HPDE6-E6E7 (cell line): Measurements from ENCODE around the gene LRRC28.
"Not testable (repeated sequence)": the region's sequence is repeated elsewhere in the genome, so short reads cannot be mapped to it uniquely, and the experiment has no call there.

Experiments used
- DNase-seq: peaks from one replicate; pipeline ENCODE4 v3.0.0; 2011; ENCODE audit warnings: missing footprints; ENCODE audit errors: extremely low spot score

LRRC28 gene

DNA sequence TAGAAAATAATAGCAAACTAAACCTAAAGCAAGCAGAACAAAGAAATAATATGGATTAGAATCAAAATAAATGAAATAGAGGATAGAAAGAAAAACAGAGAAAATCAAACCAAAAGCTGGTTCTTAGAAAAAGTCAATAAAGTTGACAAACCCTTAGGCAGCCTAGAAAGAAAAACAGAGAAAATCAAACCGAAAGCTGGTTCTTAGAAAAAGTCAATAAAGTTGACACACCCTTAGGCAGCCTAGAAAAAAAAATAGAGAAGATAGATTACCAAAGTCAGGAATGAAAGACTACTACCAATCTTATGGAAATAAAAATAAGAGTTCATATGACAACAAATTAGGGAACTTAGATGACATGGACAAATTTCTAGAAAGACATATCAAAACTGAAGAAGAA lies 142.4 kb downstream of the LRRC28 start:
- no peak for DNase-seq

DNA sequence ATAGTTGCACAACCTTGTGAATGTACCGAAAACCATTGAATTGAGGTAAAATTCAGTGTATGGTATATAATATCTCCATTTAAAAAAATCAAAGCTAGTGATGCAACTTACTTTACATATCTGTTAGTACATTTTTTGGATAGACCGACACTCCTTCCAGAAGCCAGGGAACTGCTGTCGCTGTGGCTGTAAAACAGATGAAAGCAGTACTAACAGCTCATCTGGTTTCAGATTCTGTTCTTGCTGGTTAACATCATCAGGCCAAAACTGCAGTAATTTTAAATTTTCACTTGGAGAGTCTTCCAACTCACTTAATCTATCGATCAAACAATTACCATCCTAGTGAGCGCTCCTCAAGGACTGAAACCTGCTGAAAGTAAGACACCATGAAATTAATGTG lies 145.1 kb downstream of the LRRC28 start:
- DNase-seq: no peak

DNA sequence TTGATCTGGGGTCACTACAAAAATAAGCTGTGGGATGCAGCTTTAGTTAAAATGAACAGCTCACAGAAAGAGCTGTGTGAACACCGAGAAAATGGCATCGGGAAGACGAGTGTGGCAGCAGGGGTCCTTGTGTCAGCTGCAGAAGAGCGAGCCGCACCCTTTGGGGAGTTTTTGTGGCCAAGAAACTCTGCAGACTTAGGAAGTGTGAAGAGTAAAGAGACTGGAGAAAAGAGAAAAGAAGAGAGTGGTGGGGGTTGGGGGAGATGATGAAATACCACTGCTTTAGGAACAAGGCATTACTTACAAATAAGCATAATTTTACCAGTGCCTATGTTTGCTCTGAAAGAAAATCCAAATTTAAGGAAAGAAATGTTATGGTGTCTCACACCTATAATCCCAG lies 147.8 kb downstream of the LRRC28 start:
- no peak for DNase-seq

DNA sequence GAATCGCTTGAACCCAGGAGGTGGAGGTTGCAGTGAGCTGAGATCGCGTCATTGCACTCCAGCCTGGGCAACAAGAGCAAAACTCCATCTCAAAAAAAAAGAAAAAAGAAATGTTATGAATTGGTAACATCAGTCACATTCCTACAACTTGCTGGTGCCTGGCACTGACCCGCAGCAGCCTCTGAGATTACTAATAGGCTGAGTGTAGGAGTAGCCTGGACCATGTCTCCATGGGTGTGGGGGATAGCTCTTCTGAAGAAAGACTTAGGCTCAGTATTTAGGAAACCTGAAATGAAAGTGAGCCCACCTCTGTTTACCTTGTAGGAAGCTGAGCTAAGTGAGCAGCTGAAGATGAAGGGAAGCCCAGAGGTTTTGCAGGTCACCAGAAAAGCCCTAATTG lies 148.3 kb downstream of the LRRC28 start:
- DNase-seq: no peak

DNA sequence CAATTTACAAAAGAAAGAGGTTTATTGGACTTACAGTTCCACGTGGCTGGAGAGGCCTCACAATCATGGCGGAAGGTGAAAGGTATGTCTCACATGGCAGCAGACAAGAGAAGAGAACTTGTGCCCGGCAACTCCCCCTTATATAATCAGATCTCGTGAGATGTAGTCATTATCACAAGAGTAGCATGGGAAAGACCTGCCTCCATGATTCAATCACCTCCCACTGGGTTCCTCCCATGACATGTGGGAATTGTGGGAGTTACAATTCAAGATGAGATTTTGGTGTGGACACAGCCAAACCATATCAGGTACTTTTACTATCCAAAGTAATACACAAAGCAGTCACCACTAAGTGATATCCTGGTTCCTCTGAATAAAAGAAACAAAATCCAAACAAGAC lies 149.9 kb downstream of the LRRC28 start:
- DNase-seq: not testable (repeated sequence)

DNA sequence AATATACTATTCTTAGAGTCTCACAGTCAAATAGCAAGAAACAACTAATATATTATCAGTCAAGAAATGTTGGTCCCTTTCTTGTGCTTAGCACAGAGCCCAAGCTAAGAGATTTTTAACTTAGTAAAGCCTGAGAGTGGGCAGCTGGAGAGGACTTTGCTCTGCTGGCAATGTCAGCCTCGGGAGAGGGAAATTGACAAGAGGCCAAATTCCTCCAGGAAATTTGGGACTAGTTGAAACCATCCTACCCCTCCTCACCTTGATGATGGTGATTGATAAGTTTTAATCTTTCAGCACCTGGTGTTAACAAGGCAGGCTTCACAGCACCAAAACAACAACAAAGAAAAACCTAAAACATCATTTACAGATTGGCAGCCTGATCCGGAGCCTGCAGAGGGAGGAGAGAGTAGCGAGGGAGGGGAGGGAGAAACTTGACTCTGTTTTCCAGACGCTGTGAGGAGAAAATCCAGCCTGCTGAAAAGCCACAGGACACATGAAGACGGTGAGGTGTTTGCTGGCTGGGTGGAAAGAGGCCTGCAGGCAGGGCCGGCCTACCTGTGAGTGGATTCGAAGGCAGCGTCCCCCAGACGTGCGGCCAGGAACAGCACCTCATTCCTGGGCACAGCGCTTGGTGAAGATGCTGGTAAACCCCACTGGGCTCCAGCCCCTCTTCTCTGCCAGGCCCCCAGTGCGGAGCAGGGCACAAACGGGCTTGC lies 150.9 kb downstream of the LRRC28 start:
- DNase-seq: no peak

DNA sequence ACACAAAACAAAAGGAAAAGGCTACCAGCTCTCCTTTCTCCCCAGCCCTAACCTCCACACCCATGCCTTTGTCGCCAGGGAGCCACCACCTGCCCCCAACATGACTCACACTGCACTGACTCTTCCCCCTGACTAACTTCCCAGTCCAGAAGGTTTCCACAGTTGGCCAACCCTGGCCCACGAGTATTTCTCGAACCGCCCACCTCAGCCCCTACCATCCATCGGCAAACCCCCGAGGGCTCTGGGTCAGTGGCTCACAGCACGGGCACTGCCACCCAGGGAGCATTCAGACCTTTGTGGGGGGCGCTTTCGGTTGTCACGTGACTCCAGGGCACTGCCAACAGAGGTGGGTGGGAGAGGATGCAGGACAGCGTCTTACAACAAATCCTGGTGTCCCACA lies 152.3 kb downstream of the LRRC28 start:
- DNase-seq: no peak

DNA sequence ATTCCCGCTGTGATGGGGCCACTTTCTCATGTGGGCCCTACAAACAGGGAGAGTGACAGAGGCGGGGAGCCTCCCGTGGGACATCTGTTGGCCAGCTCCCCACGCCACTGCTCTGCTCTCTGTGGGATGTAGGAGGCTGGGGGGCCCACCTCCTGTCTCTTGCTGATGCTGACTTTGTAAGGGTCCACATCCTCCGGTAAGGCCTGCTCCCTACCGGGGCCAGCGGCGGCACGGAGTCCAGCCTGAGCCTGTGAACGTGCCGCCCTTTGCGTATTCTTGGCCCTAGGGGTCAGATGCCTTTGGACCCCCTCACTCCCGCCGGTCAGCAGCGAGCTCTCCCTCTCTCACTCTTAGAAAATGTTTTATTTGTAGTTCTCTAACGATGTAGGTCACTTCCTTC lies 153.2 kb downstream of the LRRC28 start:
- DNase-seq: no peak

DNA sequence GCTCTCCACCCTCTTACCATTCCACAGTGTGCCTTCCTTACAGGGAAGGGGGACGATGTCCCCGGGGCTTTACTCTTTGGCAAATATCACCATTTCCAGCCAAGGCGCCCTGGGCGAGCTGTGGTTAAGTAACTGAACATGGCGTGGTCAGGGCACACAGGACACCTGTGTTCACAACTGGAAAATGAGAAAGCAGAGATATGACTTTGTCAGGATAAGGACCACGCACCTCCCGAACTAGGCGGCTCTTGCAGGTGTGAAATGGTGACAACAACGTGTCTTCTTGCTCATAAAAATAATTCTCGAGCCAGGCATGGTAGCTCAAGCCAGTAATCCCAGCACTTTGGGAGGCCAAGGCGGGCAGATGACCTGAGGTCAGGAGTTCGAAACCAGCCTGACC lies 154.8 kb downstream of the LRRC28 start:
- no peak for DNase-seq

DNA sequence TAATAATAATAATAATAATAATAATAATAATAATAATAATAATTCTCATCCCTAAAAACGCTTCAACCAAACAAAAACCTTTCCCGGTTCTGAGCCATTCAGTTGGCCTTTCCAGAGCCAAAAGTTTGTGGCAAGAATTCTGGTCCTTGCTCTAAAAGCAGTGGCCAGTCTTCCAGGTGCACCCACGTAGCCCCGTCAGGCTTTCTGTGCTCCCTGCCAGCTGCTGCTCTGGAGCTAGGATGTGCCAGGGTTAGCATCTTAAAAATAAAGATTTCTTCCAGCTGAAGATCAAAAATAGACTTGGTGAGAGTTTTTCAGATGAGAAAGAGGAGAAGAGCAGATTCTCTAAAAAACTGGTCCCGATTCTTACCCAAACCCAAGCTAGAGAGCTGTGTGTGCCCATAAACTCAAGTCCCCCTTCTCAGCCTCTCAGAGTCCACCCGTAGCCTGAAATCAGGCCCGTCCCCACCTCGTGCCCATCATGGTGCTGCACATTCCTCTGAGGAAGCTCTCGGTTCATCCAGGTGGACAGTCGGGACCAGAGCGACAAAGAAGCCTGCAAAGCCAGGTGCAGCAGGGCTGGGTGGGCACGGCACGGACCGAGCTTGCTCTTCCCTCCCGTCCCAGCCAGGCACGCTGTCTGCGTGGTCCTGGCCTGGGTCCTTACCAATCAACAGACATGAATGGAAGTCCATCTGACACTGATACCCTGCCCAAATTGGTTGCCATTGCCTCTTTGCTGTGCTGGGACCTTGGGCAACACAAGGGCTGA lies 155.6 kb downstream of the LRRC28 start:
- no peak for DNase-seq

DNA sequence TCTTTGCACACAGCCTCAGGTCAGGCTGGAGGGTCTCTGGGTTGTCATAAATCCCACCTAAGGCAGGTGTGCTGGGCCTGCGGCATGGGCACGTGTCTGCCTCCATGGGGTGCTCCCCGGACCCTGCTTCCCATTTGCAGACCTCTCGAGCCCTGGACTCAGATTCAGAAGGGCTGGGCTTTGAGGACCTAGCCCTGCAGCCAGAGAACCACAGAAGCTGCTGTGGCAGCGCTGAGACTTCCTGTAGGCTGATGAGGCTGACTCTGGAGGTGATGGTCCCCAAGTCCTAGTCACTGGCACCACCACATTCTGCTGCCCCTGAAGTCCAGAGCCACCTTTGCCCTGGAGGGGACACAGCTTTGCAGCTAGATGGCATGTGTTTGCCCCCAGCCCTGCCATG lies 156.4 kb downstream of the LRRC28 start:
- DNase-seq: no peak

DNA sequence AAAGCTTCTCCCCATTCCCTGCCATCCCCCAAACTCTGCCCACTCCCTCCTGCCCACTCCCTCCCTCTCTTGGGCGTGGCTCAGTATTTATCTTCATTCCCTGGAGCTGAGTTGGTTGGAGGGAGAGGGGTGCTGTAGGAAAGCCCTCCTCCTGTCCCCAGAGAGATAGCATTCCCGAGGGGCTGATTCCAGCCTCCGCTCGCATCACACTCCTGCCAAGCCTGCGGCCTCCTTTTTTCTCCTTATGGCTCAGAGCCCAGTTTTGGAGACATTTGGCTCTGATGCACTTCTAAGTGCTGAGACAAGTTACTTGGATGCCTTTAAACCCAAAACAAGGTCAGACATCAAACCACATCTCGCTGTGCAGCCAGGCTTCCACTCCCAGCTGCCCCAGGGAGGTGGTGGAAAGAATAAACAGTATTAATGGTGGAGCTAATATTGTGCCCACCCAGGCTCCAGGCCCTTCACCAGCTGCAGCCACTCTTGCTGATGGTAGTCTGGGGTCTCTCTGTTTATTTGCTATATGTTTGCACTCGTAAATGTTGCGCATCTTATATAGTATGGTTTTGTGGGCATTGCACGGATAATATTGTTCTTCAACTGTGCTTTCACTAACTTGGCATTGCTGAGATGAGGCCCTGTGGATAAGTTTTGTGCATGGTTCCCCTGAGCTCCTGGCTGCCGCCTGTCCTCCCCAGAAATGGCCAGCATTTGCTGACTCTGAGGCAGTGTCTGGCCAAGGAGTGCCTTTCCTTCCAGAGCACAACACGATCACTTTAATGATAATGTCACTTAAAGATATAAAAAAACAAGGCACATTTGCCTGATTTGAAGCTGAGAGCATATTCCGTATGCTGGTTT lies 157.2 kb downstream of the LRRC28 start:
- no peak for DNase-seq

DNA sequence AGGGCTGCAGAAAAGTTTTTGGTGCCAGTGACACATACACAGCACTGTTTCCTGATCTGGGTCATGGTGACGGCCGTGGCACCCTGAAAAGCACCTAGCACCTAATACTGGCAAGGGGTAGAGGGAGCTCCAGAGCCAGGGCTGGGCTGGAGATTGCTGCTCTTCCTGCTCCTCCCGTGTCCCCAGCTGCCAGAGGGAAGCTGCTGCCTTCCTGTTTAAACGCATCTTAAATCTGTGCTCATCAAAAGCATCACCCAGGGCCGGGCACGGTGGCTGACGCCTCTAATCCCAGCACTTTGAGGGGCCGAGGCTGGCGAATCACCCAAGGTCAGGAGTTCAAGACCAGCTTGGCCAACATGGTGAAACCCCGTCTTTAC lies 157.8 kb downstream of the LRRC28 start:
- DNase-seq: peak; percentile 93

DNA sequence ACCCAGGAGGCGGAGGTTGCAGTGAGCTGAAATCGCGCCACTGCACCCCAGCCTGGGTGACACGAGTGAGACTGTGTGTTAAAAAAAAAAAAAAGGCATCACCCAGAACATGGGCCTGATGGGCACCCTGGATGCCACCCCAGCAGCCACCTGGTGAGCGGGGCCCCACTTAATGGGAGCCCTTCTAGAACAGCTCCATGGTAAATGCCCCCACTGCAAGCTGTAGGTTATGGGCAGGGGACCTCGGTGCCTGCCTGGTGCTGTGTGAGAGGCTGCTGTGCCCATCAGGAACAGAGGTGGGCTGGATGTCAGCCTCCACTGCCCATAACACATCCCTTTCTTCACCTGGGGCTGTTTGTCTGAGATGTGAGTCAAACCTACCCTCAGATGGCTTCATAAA lies 158.3 kb downstream of the LRRC28 start:
- no peak for DNase-seq

DNA sequence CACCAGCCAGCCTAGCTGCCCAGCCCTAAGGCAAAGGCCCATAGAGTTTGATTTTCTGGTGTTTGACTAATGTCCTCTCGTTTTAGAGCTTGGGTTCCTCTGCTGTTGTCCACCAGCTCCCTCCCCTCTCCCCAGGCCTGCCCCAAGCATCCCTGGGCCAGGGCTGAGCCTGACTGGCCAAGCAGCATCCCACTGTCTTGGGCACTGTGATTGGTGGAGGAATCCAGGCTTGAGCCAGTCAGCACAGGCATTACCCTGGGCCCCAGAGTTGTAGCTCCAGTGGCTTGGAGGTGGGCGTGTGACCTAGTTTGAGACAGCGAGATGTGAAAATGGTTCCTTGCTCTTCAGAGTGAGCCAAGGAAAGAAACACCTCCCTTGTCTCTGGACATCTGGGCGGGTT lies 159.2 kb downstream of the LRRC28 start:
- no peak for DNase-seq

DNA sequence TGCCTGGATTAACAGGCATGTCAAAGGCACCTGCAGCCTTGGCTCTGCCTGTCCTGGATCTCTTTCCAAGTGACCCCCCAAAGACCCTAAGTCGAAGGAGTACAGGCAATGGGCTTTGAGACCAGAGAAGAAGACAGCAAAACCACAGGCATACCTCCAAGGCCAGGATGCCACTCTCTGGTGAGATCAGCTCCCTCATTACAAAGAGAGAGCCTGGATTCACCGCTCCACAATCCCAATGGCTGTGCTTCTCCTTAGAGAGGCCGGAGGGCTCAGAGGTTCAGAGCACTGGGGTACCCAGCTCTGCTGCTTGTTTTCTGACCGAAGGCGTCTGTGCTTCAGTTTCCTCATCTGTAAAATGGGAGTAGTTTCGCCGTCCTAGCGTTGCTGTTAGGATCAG lies 160.0 kb downstream of the LRRC28 start:
- no peak for DNase-seq

DNA sequence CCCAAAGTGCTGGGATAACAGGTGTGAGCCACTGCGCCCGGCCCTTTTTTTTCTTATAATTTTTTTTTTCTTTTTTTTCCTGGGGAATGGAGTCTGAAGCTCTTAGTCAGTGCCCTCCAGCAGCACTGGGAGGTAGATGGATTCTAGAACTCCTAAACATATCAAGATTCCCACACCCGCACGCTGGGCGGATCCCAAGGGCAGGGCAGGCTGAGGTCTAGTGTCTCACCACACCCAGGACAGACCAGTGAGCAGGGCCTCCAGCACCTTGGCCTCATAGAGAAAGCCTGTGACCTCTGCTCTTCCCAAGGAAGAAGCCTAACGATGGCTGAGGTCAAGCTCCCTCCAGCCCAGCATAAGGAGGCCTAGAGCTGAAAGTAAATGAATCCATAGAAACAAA lies 160.8 kb downstream of the LRRC28 start:
- no peak for DNase-seq

DNA sequence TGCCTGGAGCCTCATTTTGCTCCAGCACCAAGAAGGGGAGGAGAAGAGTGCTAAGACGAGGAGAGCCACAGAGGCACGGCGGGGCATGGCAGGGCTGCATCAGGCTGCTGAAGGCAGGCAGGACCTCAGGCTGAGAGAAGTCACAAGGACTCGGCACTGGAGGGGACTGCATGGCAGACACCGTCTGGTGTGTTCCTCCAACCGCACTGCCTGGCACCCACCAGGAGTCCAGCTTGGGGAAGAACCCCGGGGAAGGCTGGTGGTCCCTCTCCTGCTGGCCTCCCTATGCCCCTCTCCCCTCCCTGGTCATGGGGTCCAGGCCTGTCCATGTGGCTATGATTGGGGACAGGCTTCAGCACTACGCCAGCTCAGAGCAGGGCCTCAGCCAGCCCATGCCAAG lies 161.3 kb downstream of the LRRC28 start:
- no peak for DNase-seq

DNA sequence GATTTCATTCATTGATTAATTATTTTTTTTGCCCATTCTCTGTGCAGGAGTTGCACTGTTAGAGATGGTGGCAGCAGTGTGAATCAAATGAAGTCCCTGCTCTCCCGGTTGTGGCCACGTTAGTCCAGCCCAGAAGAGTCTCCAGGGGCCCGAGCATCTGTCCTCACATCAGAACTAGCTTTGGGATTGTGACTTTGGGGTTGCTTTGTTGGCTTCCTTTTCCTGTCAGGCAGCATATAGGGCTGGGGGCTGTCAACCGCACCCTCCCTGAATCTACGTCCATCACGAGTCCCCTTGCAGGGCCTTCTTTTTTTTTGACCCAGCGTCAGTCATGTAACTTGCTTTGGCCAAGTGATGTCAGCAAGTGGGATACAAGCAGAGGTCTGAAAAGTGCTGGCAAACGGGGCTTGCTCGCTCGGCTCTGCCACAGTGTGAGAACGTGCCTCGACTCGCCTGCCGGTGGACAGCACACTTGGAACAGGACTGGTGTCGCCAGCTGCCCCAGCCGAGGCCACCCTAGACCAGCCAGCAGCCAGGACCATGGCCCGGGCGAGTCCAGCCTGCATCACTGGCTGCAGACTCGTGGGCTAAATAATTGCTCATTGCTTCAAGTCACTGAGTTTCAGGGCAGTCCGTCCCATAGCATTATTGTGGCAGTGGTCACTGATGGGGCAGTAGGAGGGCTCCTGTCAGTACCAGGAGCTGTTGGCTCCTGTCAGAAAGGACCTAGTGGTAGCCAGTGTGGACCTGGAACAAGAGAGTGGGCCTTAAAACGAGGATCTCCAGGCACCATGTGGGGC lies 162.9 kb downstream of the LRRC28 start:
- DNase-seq: no peak

DNA sequence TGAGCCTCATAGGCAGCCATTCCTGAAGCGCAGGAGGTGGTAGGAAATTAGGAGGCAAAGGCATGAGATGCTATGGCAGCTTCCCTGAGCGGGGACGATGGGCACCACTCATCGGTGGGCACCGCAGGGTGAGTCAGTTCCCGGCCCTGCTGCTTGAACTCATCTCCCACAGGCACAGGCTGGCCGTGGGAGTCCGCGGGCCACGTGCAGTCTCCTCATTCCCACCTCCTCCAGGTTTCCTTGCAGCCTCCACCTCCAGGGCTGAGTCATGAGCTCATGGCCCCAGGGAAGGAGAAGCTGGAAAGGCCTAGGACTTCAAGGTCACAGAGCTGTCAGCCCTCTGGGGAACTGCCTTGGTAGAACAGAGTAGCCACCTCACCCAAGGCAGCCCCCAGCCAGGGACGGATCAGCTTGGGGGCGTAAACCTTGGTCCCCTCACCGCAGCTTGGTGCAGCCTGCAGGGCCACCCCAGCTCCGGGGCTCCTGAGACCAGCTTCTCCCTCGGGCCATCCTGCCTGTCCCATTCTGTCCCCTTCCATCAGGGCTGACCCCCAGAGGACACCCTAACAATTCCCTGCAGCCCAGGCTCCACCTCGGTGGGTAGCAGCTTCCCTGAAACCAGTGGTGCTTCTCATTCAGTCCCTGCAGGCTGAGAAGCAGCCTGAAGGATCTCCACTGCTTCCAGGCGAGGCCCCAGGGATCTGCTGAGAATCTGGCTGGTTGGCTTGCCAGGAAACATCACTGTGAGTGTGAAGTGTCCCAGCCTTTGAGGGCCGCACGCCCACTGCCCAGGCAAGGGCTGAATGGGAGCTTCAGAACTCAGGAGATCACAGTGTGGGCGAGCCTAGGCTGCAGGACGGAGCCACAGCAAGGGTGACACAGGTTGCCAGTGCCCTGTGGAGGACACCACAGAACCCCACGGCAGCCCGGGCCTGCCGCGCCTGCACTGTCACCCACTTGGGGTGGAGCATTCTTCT lies 163.8 kb downstream of the LRRC28 start:
- DNase-seq: no peak
